DND-41 (cell line): ENCODE data around the gene DSCAM.

Experiments
- ATAC-seq: fragments of 200-7000 bp; cut with Tn5 transposase; 3 replicates; pipeline ENCODE4 v1.9.1; 2021; ENCODE audit warnings: low read depth; ENCODE audit not compliant: insufficient read depth
- DNase-seq: peaks from one replicate; pipeline ENCODE4 v3.0.0-alpha.2; 2020
- H2AFZ ChIP-seq: 2 replicates; pipeline ENCODE4 v1.6.0; 2012; ENCODE audit warnings: low read depth, low read length
- H3K27ac ChIP-seq: 2 replicates; pipeline ENCODE4 v1.5.1; 2012; ENCODE audit warnings: low read length, inconsistent platforms
- H3K27me3 ChIP-seq: fragments of 200-600 bp; sonication (generic); 2 replicates; pipeline ENCODE4 v1.6.0; 2012; ENCODE audit warnings: low read length, mild to moderate bottlenecking, inconsistent platforms; ENCODE audit not compliant: insufficient read depth, poor library complexity
- H3K36me3 ChIP-seq: 2 replicates; pipeline ENCODE4 v1.5.1; 2012; ENCODE audit warnings: low read length, inconsistent platforms; ENCODE audit not compliant: insufficient read depth
- H3K4me1 ChIP-seq: 2 replicates; pipeline ENCODE4 v1.5.1; 2012; ENCODE audit warnings: mild to moderate bottlenecking, low read length; ENCODE audit not compliant: insufficient read depth
- H3K4me2 ChIP-seq: 2 replicates; pipeline ENCODE4 v1.6.0; 2012; ENCODE audit warnings: mild to moderate bottlenecking, moderate library complexity, low read length, inconsistent platforms; ENCODE audit not compliant: insufficient read depth
- H3K4me3 ChIP-seq, 2 experiments: fragments of 200-600 bp in 1 of 2; shearing (Covaris generic) in 1 of 2; 2 replicates each; pipeline ENCODE4 v1.5.1; 2012 to 2016; ENCODE audit warnings: inconsistent platforms in 2 of 2, low read length in 2 of 2, mild to moderate bottlenecking in 2 of 2, low read depth in 1 of 2, moderate library complexity in 1 of 2
- H3K79me2 ChIP-seq: 2 replicates; pipeline ENCODE4 v1.6.0; 2012; ENCODE audit warnings: low read length, inconsistent platforms; ENCODE audit not compliant: insufficient read depth
- H3K9ac ChIP-seq: 2 replicates; pipeline ENCODE4 v1.6.0; 2012; ENCODE audit warnings: low read depth, mild to moderate bottlenecking, inconsistent platforms, low read length, moderate library complexity
- H3K9me3 ChIP-seq: 2 replicates; pipeline ENCODE4 v1.5.1; 2012; ENCODE audit warnings: low read length, moderate library complexity, mild to moderate bottlenecking, inconsistent platforms; ENCODE audit not compliant: insufficient read depth, severe bottlenecking
- H4K20me1 ChIP-seq: 2 replicates; pipeline ENCODE4 v1.6.0; 2012; ENCODE audit warnings: low read length; ENCODE audit not compliant: insufficient read depth
- EZH2 ChIP-seq: IDR thresholded peaks from 3 replicates; pipeline ENCODE4 v1.6.1; 2012; ENCODE audit warnings: borderline replicate concordance, low read depth, mild to moderate bottlenecking, moderate library complexity, low read length, inconsistent platforms; ENCODE audit not compliant: severe bottlenecking
- TF ChIP-seq, protein P1 (sequence below): IDR thresholded peaks from 2 replicates; pipeline ENCODE4 v1.5.1; 2012; ENCODE audit warnings: borderline replicate concordance, low read length, moderate library complexity, mild to moderate bottlenecking; ENCODE audit not compliant: poor library complexity, severe bottlenecking; ENCODE audit errors: extremely low read depth

The DSCAM gene

DNA sequence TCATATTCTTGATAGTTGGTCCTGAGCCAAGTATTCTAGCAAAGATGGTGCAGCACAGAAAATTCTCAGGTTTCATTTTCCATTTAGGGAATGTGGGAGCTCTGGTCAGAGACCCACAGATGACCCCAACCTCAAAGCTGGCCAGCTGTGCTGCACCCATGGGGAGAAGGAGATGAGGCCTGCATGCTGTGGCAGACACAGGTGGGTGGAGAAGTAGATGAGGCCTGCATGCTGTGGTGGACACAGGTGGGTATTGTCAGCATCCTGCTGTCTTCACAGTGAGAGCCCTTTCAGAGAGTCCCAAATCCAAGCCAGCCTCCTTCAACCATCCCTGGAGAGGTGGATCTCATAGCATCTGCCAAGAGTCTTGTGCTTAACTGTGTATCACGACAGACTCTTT lies 77.7 kb downstream of the DSCAM start:
- Histone ChIP-seq H3K36me3 (no peaks in the 10 kb centered on the region), H3K4me2 (no peak overlapping the region), H3K4me3 (no peak overlapping the region), H3K4me1 (no peaks in the 10 kb centered on the region), H3K79me2 (no peaks in the 10 kb centered on the region), H2AFZ (no peak overlapping the region), H3K9me3 (no peaks in the 10 kb centered on the region), H3K27me3 (no peaks in the 10 kb centered on the region), H3K9ac (no peak overlapping the region), H3K27ac (no peak overlapping the region), H4K20me1 (no peaks in the 10 kb centered on the region)
- TF ChIP-seq, protein P1, sequence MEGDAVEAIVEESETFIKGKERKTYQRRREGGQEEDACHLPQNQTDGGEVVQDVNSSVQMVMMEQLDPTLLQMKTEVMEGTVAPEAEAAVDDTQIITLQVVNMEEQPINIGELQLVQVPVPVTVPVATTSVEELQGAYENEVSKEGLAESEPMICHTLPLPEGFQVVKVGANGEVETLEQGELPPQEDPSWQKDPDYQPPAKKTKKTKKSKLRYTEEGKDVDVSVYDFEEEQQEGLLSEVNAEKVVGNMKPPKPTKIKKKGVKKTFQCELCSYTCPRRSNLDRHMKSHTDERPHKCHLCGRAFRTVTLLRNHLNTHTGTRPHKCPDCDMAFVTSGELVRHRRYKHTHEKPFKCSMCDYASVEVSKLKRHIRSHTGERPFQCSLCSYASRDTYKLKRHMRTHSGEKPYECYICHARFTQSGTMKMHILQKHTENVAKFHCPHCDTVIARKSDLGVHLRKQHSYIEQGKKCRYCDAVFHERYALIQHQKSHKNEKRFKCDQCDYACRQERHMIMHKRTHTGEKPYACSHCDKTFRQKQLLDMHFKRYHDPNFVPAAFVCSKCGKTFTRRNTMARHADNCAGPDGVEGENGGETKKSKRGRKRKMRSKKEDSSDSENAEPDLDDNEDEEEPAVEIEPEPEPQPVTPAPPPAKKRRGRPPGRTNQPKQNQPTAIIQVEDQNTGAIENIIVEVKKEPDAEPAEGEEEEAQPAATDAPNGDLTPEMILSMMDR = no peak
- TF ChIP-seq EZH2 = no peak
- DNase-seq (no peak), ATAC-seq (no peak)

DNA sequence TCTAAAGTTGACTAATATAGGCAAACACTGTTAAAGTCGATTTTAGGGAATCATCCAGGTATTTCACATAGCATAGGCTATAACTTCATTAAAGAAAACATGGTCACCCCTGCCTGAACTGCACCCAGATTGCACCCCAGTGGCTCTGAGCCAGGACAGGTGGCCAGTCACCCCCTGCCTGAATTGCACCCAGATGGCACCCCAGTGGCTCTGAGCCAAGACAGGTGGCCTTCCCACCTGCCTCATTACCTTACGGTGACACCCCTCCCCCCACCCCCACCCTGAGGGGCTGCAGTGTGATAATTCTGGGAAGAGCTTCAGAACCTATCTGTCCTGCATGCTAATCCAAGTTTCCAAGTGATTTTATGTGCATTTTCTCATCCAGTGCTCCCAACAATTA lies 78.9 kb downstream of the DSCAM start:
- Histone ChIP-seq H3K36me3 (no peaks in the 10 kb centered on the region), H3K9me3 (no peaks in the 10 kb centered on the region), H3K4me2 (no peak overlapping the region), H3K4me3 (no peak overlapping the region), H3K4me1 (no peaks in the 10 kb centered on the region), H3K79me2 (no peaks in the 10 kb centered on the region), H4K20me1 (no peaks in the 10 kb centered on the region), H3K9ac (no peak overlapping the region), H3K27me3 (no peaks in the 10 kb centered on the region), H2AFZ (no peak overlapping the region), H3K27ac (no peak overlapping the region)
- DNase-seq (no peak), ATAC-seq (no peak)
- TF ChIP-seq, protein P1 = no peak
- no peak for TF ChIP-seq EZH2

DNA sequence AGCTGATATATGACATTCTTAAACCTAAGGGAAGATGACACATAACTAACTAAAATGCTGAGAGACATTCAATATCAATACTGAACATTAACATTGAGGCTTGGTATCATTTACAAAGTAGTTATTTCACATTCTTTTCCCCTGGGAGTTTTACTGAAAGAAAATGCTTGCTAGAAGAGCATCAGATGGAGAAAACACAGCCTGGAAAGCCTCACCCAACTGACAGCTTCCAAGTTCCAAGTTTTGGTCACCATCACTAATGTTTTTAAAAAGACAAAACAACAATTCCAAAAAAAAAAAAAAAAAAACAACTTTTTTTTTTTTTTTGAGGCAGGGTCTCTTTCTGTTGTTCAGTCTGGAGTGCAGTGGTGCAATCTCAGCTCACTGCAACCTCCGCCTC lies 80.6 kb downstream of the DSCAM start:
- no peak overlapping the region for H2AFZ ChIP-seq
- no peaks in the 10 kb centered on the region for H3K79me2 ChIP-seq
- no peak overlapping the region for H3K9ac ChIP-seq
- ATAC-seq (no peak), DNase-seq (no peak)
- H4K20me1 ChIP-seq = no peaks in the 10 kb centered on the region
- H3K4me1 ChIP-seq = no peaks in the 10 kb centered on the region
- no peaks in the 10 kb centered on the region for H3K36me3 ChIP-seq
- no peak overlapping the region for H3K4me3 ChIP-seq
- no peaks in the 10 kb centered on the region for H3K9me3 ChIP-seq
- H3K4me2 ChIP-seq = no peak overlapping the region
- TF ChIP-seq, protein P1 = no peak
- TF ChIP-seq EZH2 = no peak
- H3K27me3 ChIP-seq = no peaks in the 10 kb centered on the region
- H3K27ac ChIP-seq = no peak overlapping the region

DNA sequence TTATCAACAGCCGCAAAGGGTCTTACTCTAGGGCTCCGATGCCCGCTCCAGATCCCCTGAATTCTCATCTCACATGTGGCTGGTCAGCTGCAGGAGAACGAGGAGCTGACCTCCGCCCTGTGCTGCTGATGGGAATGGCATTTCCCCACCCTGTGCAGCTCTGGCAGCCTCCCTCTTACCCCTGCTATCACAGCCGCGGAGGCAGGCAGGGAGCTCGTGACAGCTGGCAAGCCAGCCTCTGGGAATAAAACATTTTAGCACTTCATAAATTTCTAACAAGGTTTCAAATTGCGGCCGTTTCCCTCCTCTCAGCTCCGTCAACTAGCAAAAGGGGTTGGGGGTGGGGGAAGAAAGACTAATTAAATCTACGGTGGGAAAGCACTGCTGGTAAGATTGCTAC lies 81.1 kb downstream of the DSCAM start:
- TF ChIP-seq, protein P1 = no peak
- TF ChIP-seq EZH2 = no peak
- H3K27me3 ChIP-seq = no peaks in the 10 kb centered on the region

More for the DNA sequence above, 81.1 kb downstream of the DSCAM start:
- Histone ChIP-seq H3K27ac (no peak overlapping the region), H3K4me2 (no peak overlapping the region), H3K9me3 (no peaks in the 10 kb centered on the region), H3K79me2 (no peaks in the 10 kb centered on the region), H3K4me1 (no peaks in the 10 kb centered on the region), H4K20me1 (no peaks in the 10 kb centered on the region), H3K9ac (no peak overlapping the region), H3K36me3 (no peaks in the 10 kb centered on the region), H2AFZ (no peak overlapping the region), H3K4me3 (no peak overlapping the region)
- DNase-seq (no peak), ATAC-seq (no peak)
